HepG2 (cell line): ENCODE results near the gene IL1RL2. TPM values are rescaled to one million over a fixed set of nuclear protein-coding genes. Genes with fewer than 3 reads are reported as not detected.

Experiments
- ATAC-seq: fragments of 200-7000 bp; cut with Tn5 transposase; 3 replicates; pipeline ENCODE4 v1.9.1; 2020; ENCODE audit warnings: mild to moderate bottlenecking, moderate library complexity
- BruUV-seq: library from RNA; stranded (reverse); fragments of 400-500 nt; replicated peaks from 2 replicates; lab custom pipeline; 2021; lab: Mats Ljungman, UMichigan
- CTCF ChIA-PET: fragments of 300-600 bp; formaldehyde crosslinking; extraction: SDS; loops from one replicate; lab custom pipeline; 2021; ENCODE audit warnings: low total read pairs, inconsistent platforms, low intra/inter-chr PET ratio; lab: Yijun Ruan, JAX
- POLR2A ChIA-PET: fragments of 350-600 bp; sonication (Branson Sonifier 250); formaldehyde crosslinking; loops from one replicate; lab custom pipeline; 2020; ENCODE audit warnings: antibody characterized with exemption, inconsistent platforms; lab: Yijun Ruan, JAX
- DNase-seq: peaks from one replicate; pipeline ENCODE4 v3.0.0-alpha.2; 2015; ENCODE audit warnings: low spot score
- FAIRE-seq: peaks from 3 replicates; lab custom pipeline; 2011; peaks lifted over from hg19 to GRCh38; lab: Jason Lieb, UNC
- H2AFZ ChIP-seq: one replicate; pipeline ENCODE4 v1.6.1; 2011; ENCODE audit warnings: low read length, inconsistent platforms
- H3K27ac ChIP-seq: fragments of 300-600 bp; 3 replicates; pipeline ENCODE4 v1.8.0; 2011; ENCODE audit warnings: mixed run types, mild to moderate bottlenecking, mixed read lengths, low read length, inconsistent platforms; ENCODE audit not compliant: insufficient read depth; ENCODE audit errors: extremely low read length
- H3K27me3 ChIP-seq, 2 experiments: fragments of 200-600 bp in 1 of 2; 2 replicates in 1 of 2; 3 replicates in 1 of 2; pipeline versions ENCODE4 v1.6.0 to v1.8.0; 2011; ENCODE audit warnings: low read length in 2 of 2, mild to moderate bottlenecking in 2 of 2, moderate library complexity in 2 of 2, inconsistent platforms in 1 of 2; ENCODE audit not compliant: insufficient read depth in 2 of 2, control insufficient read depth in 1 of 2
- H3K36me3 ChIP-seq, 2 experiments: fragments of 200-600 bp in 1 of 2; replicated peaks in 1 of 2; 2 replicates in 1 of 2; 3 replicates in 1 of 2; pipeline versions ENCODE4 v1.5.1 to v1.8.0; 2011; ENCODE audit warnings: low read length in 2 of 2, inconsistent platforms in 1 of 2; ENCODE audit not compliant: insufficient read depth in 2 of 2, control insufficient read depth in 1 of 2
- H3K4me1 ChIP-seq: 2 replicates; pipeline ENCODE4 v1.5.1; 2012; ENCODE audit warnings: low read length, inconsistent platforms; ENCODE audit not compliant: insufficient read depth
- H3K4me2 ChIP-seq: 2 replicates; pipeline ENCODE4 v1.6.0; 2011; ENCODE audit warnings: low read depth, low read length, inconsistent platforms
- H3K4me3 ChIP-seq, 3 experiments: fragments of 200-600 bp in 1 of 3; sonication (generic), shearing (Covaris generic) in 1 of 3; replicated peaks in 1 of 3; 2 replicates each; pipeline ENCODE4 v1.5.1; 2011 to 2016; ENCODE audit warnings: low read length in 3 of 3, inconsistent platforms in 2 of 3, low read depth in 2 of 3, mild to moderate bottlenecking in 2 of 3, control low read depth in 1 of 3, mixed read lengths in 1 of 3; ENCODE audit not compliant: insufficient read depth in 1 of 3
- H3K79me2 ChIP-seq: one replicate; pipeline ENCODE4 v1.6.1; 2011; ENCODE audit warnings: low read length, inconsistent platforms; ENCODE audit not compliant: insufficient read depth
- H3K9ac ChIP-seq: 2 replicates; pipeline ENCODE4 v1.6.0; 2011; ENCODE audit warnings: mild to moderate bottlenecking, low read depth, low read length, inconsistent platforms; ENCODE audit not compliant: insufficient read depth
- H3K9me3 ChIP-seq: 2 replicates; pipeline ENCODE4 v1.5.1; 2012; ENCODE audit warnings: mild to moderate bottlenecking, low read length
- H4K20me1 ChIP-seq: 2 replicates; pipeline ENCODE4 v1.6.0; 2011; ENCODE audit warnings: inconsistent platforms, mild to moderate bottlenecking, low read length, moderate library complexity; ENCODE audit not compliant: insufficient read depth
- FOXA3 ChIP-seq: IDR thresholded peaks from 2 replicates; pipeline ENCODE4 v1.6.1; 2016; ENCODE audit warnings: missing genetic modification reagents, missing compliant biosample characterization
- FOXJ3 ChIP-seq: sonication (generic); formaldehyde crosslinking; IDR thresholded peaks from 2 replicates; pipeline ENCODE4 v1.4.0; 2020; ENCODE audit warnings: missing genetic modification reagents, mild to moderate bottlenecking, borderline replicate concordance
- HOXA9 ChIP-seq: sonication (generic); formaldehyde crosslinking; IDR thresholded peaks from 2 replicates; pipeline ENCODE4 v1.8.1; 2022; ENCODE audit warnings: missing genetic modification reagents, mild to moderate bottlenecking, moderate library complexity, borderline replicate concordance
- MAFF ChIP-seq: IDR thresholded peaks from 2 replicates; pipeline ENCODE4 v1.6.1; 2011; ENCODE audit warnings: low read depth, low read length, improper control_type of control experiment
- MED1 ChIP-seq: sonication (generic); formaldehyde crosslinking; IDR thresholded peaks from 2 replicates; pipeline ENCODE4 v1.4.0; 2020; ENCODE audit warnings: missing genetic modification reagents
- NCOA2 ChIP-seq: sonication (generic); formaldehyde crosslinking; IDR thresholded peaks from 2 replicates; pipeline ENCODE4 v1.8.0; 2022; ENCODE audit warnings: inconsistent platforms
- NFE2L2 ChIP-seq: fragments of 150-350 bp; IDR thresholded peaks from 2 replicates; pipeline ENCODE4 v1.6.1; 2014; ENCODE audit warnings: low read length
- NKX3-1 ChIP-seq: sonication (generic); formaldehyde crosslinking; IDR thresholded peaks from 2 replicates; pipeline ENCODE4 v1.5.0; 2020; ENCODE audit warnings: missing genetic modification reagents
- STAG1 ChIP-seq: sonication (generic); formaldehyde crosslinking; IDR thresholded peaks from 2 replicates; pipeline ENCODE4 v1.4.0; 2020; ENCODE audit warnings: missing genetic modification reagents
- ZNF629 ChIP-seq: sonication (generic); formaldehyde crosslinking; conservative IDR thresholded peaks from 2 replicates; pipeline ENCODE4 v1.5.0; 2020; ENCODE audit warnings: missing genetic modification reagents
- ZNF687 ChIP-seq: sonication (generic); formaldehyde crosslinking; IDR thresholded peaks from 2 replicates; pipeline ENCODE4 v1.5.1; 2020; ENCODE audit warnings: mild to moderate bottlenecking, missing genetic modification reagents, moderate library complexity
- WGBS: methylation state at CpG from one replicate; pipeline ENCODE4 v1.1.6; 2017; ENCODE audit warnings: low lambda C conversion rate; 5-methylcytosine and 5-hydroxymethylcytosine counted together
- in situ Hi-C: cut with HindIII; loops from 2 replicates; pipeline ENCODE4 v1.10.0; 2017; ENCODE audit warnings: low pct_unique_long_range_greater_than_20kb; ENCODE audit not compliant: extremely low pct_ligation_motif_present
- intact Hi-C: fragments of 100-400 bp; cut with micrococcal nuclease; formaldehyde crosslinking; loops from one replicate; pipeline ENCODE4 v1.10.0; 2022; ENCODE audit not compliant: unreplicated experiment
- polyA plus RNA-seq, 8 experiments: library from polyadenylated mRNA; depleted of rRNA in 3 of 8; stranded (reverse) in 7 of 8; unstranded in 1 of 8; fragments of >200 nt; fragmentation: Illumina TruSeq in 4 of 8; extraction: Trizol in 4 of 8; gene quantifications; 2 replicates each; pipeline versions ENCODE4 v1.2.1 to v1.2.3, GENCODE V29; 2011 to 2016; ENCODE audit warnings: low read depth in 4 of 8, missing spikeins in 1 of 8, mixed read lengths in 1 of 8; ENCODE audit not compliant: insufficient read depth in 1 of 8
- total RNA-seq, 5 experiments: library from RNA; depleted of rRNA; stranded (reverse); fragments of >200 nt; fragmentation: Illumina TruSeq; extraction: Trizol; gene quantifications; 2 replicates each; pipeline ENCODE4 v1.2.3, GENCODE V29; 2016; ENCODE audit warnings: low read depth in 1 of 5

IL1RL2 gene
- total and polyA plus RNA-seq, 2 of the 13 experiments (the other 11 are each of a cell fraction or from before 2014, with no cell fraction given), result 0.03 TPM; not detected in 1

DNA sequence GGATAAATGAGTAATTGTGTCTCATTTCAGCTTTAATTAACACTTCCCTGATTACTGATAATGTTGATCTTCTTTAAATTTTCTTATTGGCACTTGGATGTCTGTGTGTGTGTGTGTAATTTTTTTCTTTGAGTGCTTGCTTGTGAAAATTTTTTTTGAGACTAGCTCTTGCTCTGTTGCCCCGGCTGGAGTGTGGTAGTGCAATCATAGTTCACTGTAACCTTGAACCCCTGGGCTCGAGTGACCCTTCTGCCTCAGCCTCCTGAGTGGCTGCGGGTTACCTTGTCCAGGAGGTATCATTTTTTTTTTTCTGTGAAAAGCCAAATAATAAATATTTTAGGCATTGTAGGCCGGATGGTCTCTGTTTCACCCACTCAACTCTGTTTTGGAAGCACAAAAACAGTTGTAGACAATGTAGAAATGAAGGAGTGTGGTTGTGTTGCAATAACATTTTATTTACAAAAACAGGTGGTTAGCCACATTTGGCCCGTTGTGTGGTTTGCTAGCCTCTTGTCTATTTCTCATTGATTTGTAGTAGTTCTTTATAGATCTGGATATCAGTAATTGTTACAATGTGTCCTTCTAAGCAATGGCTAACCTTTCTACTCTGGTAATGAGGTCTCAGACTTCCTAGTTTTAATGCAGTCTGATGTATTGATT lies 7.9 kb downstream of the IL1RL2 start (continued):
- TF ChIP-seq STAG1 (no peak), FOXJ3 (peak; percentile 30; the same call in 1 of the 2 replicates), NKX3-1 (CRISPR knock-in tag) (no peak), NCOA2 (peak; percentile 41; the same call in 1 of the 2 replicates), FOXA3 (CRISPR knock-in tag) (peak; percentile 21; the same call in 1 of the 2 replicates), HOXA9 (no peak)

DNA sequence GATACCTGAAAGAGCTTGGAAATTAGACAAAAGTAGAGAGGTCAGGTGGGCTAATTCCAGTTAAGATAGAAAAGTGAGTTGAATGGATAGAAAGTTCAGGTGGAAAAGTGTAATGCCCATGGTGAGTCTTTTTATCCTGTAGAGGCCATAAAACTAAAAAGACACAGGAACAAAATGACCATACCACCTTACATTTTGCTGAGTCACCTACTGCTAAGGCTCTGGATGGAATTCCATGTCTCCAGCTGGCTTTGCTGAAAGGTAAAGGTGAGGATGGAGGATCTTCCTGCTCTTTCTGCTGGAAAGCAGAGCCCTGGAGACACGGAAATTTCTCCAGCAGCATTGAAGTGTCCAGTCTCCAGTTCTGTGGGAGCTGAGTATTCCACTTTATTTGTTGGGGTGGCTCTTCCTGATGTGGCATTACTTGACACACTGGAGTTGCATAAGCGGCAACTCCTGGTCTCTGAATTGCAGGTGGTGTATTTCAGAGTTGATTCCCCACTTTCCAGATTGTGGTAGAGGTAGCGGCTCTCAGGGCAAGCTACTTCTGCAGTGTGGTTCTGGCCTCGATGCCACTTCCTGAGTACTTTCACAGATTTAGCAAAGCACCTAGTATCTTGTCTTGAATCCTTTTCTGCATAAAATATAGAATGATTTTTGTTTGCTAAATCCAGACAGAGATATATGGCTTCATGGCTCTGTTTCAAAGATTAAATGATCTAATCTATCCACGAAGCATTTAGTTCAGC lies 10.7 kb downstream of the IL1RL2 start:
- Histone ChIP-seq H3K27ac (no peak overlapping the region), H3K4me1 (peaks cover 24% of the 10 kb centered on the region), H3K79me2 (no peaks in the 10 kb centered on the region), H3K9ac (no peak overlapping the region), H3K4me2 (no peak overlapping the region), H3K4me3 (no peak overlapping the region), H3K27me3 (peaks cover 0 to 7% of the 10 kb centered on the region in 2 experiments; a peak in 3 of 5 replicates), H3K36me3 (no peaks in the 10 kb centered on the region), H3K9me3 (no peaks in the 10 kb centered on the region), H2AFZ (no peak overlapping the region), H4K20me1 (no peaks in the 10 kb centered on the region)
- in situ Hi-C loops, result no loop called here
- FAIRE-seq, result no peak
- WGBS, result 47% methylated on average over 5 of the region's 5 CpGs
- ChIA-PET POLR2A (no interaction called here), CTCF (no interaction called here)
- BruUV-seq, result no TSS peak
- intact Hi-C loops, result no loop called here
- ATAC-seq, result no peak
- DNase-seq, result no peak
- TF ChIP-seq ZNF687 (CRISPR knock-in tag), result no peak
- TF ChIP-seq MAFF, result peak; percentile 68
- TF ChIP-seq NFE2L2, result peak; percentile 96
- no peak for TF ChIP-seq ZNF629
- no peak for TF ChIP-seq MED1 (CRISPR knock-in tag)
